Measurements from ENCODE around the gene TRERF1. TPM values are rescaled to one million over a fixed set of nuclear protein-coding genes. Genes with fewer than 3 reads are reported as not detected.

The TRERF1 gene
- total and polyA plus RNA-seq, 2 of the 4 experiments (the other 2 are of a cell fraction), result 6.3 to 9.9 TPM

DNA sequence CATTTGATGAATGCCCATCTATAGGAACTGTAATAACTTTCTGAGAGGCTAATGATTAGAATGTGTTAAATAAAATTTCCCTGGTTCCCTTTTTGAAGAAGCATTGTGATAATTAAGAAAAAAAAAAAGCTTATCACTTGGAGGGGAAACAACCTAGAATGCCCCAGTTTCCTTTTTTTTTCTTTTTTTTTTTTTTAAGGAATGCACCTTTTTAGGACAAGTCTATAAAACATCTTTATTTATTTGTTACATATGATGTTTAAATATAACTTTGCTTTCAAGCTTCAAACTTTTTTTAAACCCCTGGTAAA lies 226.7 kb downstream of the TRERF1 start:
- dilution Hi-C loops (cut with HindIII; ENCODE audit: low sequenced_read_pairs, unreplicated experiment), result no loop called here
- Histone ChIP-seq H2AK5ac (ENCODE audit: low read depth, low read length) (no peak overlapping the region), H3K4me3 (ENCODE audit: insufficient read depth, low read depth, low read length) (no peak overlapping the region), H3K23ac (ENCODE audit: low read depth, low read length) (no peak overlapping the region), H3K18ac (ENCODE audit: low read depth, low read length) (no peak overlapping the region), H2BK15ac (ENCODE audit: low read depth, low read length) (no peak overlapping the region), H4K8ac (ENCODE audit: low read depth in 2 of 2, low read length in 2 of 2) (peak overlapping the region in 1 of 2 experiments; percentile 35; a peak in 1 of 4 replicates), H3K14ac (replicated peaks; ENCODE audit: low read depth, low read length) (no peak overlapping the region), H3K27ac (ENCODE audit: insufficient read depth, low read length) (no peak overlapping the region), H4K91ac (ENCODE audit: insufficient read depth, low read depth, low read length) (no peak overlapping the region), H3K56ac (ENCODE audit: extremely low read depth, insufficient read depth, low read length) (no peak overlapping the region), H2BK120ac (ENCODE audit: low read depth, low read length) (peak overlapping the region; percentile 43; the same call in 1 of the 2 replicates), H3K9ac (ENCODE audit: low read depth, low read length) (no peak overlapping the region), H3K9me1 (ENCODE audit: insufficient read depth, low read length) (peaks cover 26% of the 10 kb centered on the region), H4K20me1 (ENCODE audit: insufficient read depth, low read length) (no peaks in the 10 kb centered on the region), H4K5ac (ENCODE audit: low read depth, low read length) (peak overlapping the region; percentile 47; the same call in 1 of the 2 replicates), H2AK9ac (replicated peaks; ENCODE audit: low read depth, low read length, poor library complexity) (no peak overlapping the region), H2BK5ac (ENCODE audit: low read depth, low read length, poor library complexity, severe bottlenecking) (peak overlapping the region; percentile 90), H3K36me3 (ENCODE audit: control insufficient read depth, insufficient read depth, low read length) (peaks cover 13% of the 10 kb centered on the region), H3K4me1 (ENCODE audit: control insufficient read depth, insufficient read depth, low read length) (peaks cover 15% of the 10 kb centered on the region), H3K27me3 (ENCODE audit: control insufficient read depth, insufficient read depth, low read length) (no peaks in the 10 kb centered on the region), H3K79me1 (ENCODE audit: low read depth in 1 of 2, low read length in 2 of 2) (peaks cover 3 to 21% of the 10 kb centered on the region in 2 experiments; a peak in 2 of 4 replicates), H2AFZ (replicated peaks; ENCODE audit: low read length, poor library complexity) (no peak overlapping the region), H3K4ac (ENCODE audit: low read depth, low read length) (no peak overlapping the region; the same call in 1 of the 2 replicates), H3K4me2 (ENCODE audit: low read depth, low read length) (peak overlapping the region; percentile 96; the same call in 1 of the 2 replicates), H2BK20ac (ENCODE audit: low read depth, low read length) (no peak overlapping the region), H3K9me3 (ENCODE audit: control insufficient read depth, insufficient read depth, low read length) (no peaks in the 10 kb centered on the region)
- ChIA-PET POLR2A (ENCODE audit: unreplicated experiment) (no interaction called here), CTCF (interaction anchor here (0.6 kb wide), 2 partner anchors 9 to 46 kb away, joined by 3 read pairs; no protein-coding TSS in a partner anchor)
- DNase-seq (no peak), ATAC-seq (ENCODE audit: low read depth) (no peak)
- intact Hi-C loops (cut with micrococcal nuclease), result loop anchor here (10.0 kb wide), 1 partner anchor 110 kb away; no protein-coding TSS in a partner anchor
- no TSS peak for BruUV-seq (replicated peaks)
- in situ Hi-C loops (cut with MboI; ENCODE audit: low sequenced_read_pairs), result no loop called here
- TF ChIP-seq FOS (IDR thresholded peaks at IDR 0.05; ENCODE audit: low read depth, low read length) (no peak), RFX5 (IDR thresholded peaks at IDR 0.05; ENCODE audit: low read depth, low read length) (no peak), RCOR1 (IDR thresholded peaks at IDR 0.05; ENCODE audit: insufficient replicate concordance, low read length) (no peak), POLR2A (IDR thresholded peaks at IDR 0.05; ENCODE audit: low read depth, low read length) (no peak), RAD21 (IDR thresholded peaks at IDR 0.05; ENCODE audit: low read length) (no peak), MAZ (IDR thresholded peaks at IDR 0.05; ENCODE audit: borderline replicate concordance, low read depth, low read length) (no peak), SMC3 (IDR thresholded peaks at IDR 0.05; ENCODE audit: low read depth, low read length) (no peak)
- TF ChIP-seq, protein P1, sequence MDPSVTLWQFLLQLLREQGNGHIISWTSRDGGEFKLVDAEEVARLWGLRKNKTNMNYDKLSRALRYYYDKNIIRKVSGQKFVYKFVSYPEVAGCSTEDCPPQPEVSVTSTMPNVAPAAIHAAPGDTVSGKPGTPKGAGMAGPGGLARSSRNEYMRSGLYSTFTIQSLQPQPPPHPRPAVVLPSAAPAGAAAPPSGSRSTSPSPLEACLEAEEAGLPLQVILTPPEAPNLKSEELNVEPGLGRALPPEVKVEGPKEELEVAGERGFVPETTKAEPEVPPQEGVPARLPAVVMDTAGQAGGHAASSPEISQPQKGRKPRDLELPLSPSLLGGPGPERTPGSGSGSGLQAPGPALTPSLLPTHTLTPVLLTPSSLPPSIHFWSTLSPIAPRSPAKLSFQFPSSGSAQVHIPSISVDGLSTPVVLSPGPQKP (IDR thresholded peaks at IDR 0.05; ENCODE audit: borderline replicate concordance, low read depth, low read length), result no peak

All from IMR-90 (cell line).